GM18502 (cell line): Measurements from ENCODE around the gene PITPNM1.
A peak's percentile ranks its signal among the peaks of the same experiment; 100 is the strongest.
"Not testable (repeated sequence)": the region's sequence is repeated elsewhere in the genome, so short reads cannot be mapped to it uniquely, and the experiment has no call there.

ENCODE experiments used
- ATAC-seq: cut with Tn5 transposase; IDR thresholded peaks from one replicate; pipeline ENCODE4 v1.9.1; 2021; ENCODE audit warnings: mild to moderate bottlenecking; ENCODE audit not compliant: unreplicated experiment, poor library complexity

Gene PITPNM1

GRCh38 chr11:67523556-67524479 lies 18.7 kb upstream of the PITPNM1 start:
- ATAC-seq, result no peak

- no peak for ATAC-seq
Observed at GRCh38 chr11:67522844-67523555, 17.8 kb upstream of the PITPNM1 start, which contains the start of gene CABP2. Gene CABP2, minus strand, starts transcription at chr11:67523446. Its CDS starts 120 bp downstream, at chr11:67523326.

GRCh38 chr11:67522338-67522737 lies 17.2 kb upstream of the PITPNM1 start:
- no peak for ATAC-seq

GRCh38 chr11:67521924-67522323 lies 16.8 kb upstream of the PITPNM1 start:
- no peak for ATAC-seq

- no peak for ATAC-seq
Observed at GRCh38 chr11:67520856-67521824, 16.0 kb upstream of the PITPNM1 start.

GRCh38 chr11:67519726-67520125 lies 14.6 kb upstream of the PITPNM1 start:
- no peak for ATAC-seq

- ATAC-seq, result no peak
Observed at GRCh38 chr11:67517784-67518552, 12.8 kb upstream of the PITPNM1 start.

GRCh38 chr11:67516806-67517205 lies 11.6 kb upstream of the PITPNM1 start:
- ATAC-seq, result no peak

- ATAC-seq, result no peak
Observed at GRCh38 chr11:67514116-67514515, 9.0 kb upstream of the PITPNM1 start.

- not testable (repeated sequence) for ATAC-seq
Observed at GRCh38 chr11:67511558-67511957, 6.4 kb upstream of the PITPNM1 start.

GRCh38 chr11:67510023-67510345 lies 4.8 kb upstream of the PITPNM1 start:
- ATAC-seq, result no peak

- peak; percentile 42 for ATAC-seq
Observed at GRCh38 chr11:67508486-67509121, 3.4 kb upstream of the PITPNM1 start.

- ATAC-seq, result peak; percentile 73
Observed at GRCh38 chr11:67507864-67508485, 2.8 kb upstream of the PITPNM1 start, which contains the start of gene CDK2AP2. Gene CDK2AP2, minus strand, starts transcription at chr11:67508162. Its CDS starts 80 bp downstream, at chr11:67508082.

- no peak for ATAC-seq
Observed at GRCh38 chr11:67507242-67507863, 2.2 kb upstream of the PITPNM1 start.

- ATAC-seq, result no peak
Observed at GRCh38 chr11:67506426-67507051, 1.4 kb upstream of the PITPNM1 start.

GRCh38 chr11:67505605-67506396 lies 638 bp upstream of the PITPNM1 start:
- peak; percentile 29 for ATAC-seq
